Stimulated activated naive CD4-positive, alpha-beta T cell treated with Interleukin-2 at 50 U/mL for 16 hours (primary cell): ENCODE results near the gene SORBS1.

Source experiments
- DNase-seq: peaks from one replicate; lab custom pipeline; 2025; lab: John Stamatoyannopoulos, UW

SORBS1 gene

DNA sequence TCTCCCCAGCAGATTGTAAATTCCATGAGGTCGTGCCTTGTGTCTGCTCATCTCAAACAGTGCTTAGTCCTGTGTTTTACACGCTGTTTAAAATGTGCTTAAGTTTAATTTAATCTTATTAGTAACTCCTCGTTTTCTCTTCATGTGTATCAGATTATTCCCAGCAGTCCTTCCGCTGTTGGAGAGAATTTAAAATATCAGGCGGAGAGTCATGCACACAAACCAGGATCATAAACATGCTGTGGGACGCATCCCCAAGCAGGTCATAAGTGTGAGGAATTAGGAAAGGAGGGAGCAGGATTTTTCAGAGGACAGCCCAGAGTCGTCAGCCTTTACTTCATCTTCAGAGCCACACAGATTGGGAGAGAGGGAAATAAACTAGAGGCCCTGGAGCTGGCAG is 4.2 kb upstream of the SORBS1 start:
- no peak for DNase-seq

DNA sequence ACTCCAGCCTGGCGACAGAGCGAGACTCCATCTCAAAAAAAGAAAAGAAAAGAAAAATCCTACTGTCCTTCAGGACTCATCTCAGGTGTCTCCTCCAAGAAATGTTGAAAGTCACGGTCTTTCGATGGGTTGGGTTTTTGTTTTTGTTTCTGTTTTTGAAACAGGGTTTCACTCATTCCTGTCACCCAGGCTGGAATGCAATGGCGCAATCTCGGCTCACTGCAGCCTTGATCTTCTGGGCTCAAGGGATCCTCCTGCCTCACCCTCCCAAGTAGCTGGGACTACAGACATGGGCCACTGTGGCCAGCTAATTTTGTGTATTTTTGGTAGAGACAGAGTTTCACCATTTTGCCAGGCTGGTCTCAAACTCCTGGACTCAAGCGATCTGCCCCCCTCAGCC is 3.1 kb upstream of the SORBS1 start:
- DNase-seq, result no peak

DNA sequence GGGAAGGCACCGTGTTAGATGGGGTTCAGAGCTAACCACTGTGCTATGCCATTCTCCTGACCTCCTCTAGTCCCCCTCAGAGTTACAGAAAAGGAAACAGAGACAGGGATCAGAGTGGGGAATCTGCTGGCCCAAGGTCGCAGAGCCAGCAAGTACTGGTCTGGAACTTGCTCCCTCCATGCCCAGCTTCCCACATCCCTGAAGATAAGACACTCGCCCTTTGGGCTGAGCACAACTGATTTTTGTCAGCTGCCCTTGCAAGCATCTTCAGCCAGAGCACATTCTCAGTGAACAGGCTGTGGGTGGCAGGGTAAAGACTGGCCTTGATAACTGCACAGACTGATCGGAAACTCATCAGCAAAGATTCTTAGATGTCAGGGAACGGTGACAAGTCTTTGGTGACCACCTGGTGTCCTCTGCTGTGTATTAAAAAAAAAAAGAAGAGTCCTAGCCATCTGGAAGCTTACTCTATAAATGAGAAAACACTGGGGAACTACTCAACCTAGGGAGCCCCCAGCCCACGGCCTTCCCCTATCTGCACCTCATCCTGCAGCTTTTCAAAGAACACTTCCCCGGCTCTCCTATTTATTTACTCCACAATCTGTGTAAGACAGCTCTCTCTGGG is 1.3 kb upstream of the SORBS1 start:
- DNase-seq, result no peak

DNA sequence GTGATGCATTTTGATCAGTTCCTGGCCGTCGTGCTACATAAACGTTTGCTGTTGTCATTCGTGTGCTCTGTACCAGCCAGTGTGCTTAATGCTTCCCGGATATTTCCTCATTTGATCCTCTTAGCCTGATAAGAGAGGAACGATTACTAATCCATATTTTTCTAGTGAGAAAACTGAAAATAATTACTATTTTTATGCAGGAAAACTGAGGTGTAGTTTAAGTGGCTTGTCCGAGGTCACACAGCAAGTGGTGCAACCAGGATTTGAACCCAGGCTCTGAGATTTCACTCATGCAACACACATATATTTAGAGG is 650 bp upstream of the SORBS1 start:
- DNase-seq, result no peak

DNA sequence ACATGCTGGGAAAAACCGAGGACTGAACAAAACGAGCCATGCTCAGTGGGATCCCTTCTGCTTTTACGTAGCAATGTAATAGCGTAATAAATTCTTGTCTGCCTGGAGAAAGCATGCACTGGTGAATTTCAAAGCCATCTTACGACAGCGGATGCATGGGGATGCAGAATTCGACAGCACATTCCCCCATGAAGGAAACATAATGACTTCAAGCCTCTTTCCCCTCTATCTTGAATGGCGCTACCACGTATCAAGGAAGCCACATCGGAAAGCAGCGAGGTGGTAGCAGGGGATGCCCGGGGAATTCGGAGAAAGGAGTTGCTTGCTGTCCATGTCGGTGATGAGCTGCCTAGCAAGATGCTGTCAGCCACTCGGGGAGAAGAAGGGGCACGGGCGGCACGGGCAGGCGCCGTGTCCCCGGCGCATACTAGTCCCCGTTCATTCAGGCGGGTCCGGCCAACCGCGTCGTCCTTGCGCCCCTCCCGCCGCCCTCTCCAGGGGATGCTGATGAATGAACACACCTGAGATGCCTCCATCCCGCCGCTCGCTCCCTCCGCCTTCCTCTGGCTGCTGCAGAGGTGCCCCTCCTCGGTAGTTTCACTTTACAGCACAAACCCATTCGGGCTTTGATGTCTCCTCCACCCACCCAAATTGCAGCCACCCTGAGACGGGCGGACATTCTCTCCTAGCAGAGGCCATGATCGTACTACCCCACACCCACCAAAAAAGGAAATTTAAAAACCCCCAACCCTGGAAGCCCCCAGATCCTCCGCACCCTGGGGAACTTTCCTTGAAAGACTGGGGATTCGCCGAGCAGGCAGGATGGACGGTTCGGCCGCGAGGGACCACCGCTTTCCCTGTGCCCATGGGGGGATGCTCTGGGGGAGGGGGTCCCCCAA is 644 bp downstream of the SORBS1 start:
- DNase-seq, result peak; percentile 26

DNA sequence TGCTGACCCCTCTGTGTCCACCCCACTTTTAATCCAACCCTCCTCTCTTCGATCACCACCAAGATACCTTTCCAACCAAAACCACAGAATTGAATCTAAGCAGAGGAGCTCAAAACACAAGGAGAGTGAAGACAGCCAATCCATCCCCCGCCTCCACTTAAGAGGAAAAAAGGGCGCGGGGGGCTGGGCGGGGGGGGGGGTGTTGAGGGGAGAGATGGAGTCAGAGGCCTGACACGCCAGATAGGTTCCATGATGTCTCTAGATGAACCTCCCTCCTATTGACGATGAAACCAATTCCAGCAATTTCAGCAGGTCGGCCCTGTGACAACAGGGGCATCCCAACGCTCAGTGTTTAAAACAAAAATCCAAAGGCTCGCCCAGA is 1.3 kb downstream of the SORBS1 start:
- no peak for DNase-seq

DNA sequence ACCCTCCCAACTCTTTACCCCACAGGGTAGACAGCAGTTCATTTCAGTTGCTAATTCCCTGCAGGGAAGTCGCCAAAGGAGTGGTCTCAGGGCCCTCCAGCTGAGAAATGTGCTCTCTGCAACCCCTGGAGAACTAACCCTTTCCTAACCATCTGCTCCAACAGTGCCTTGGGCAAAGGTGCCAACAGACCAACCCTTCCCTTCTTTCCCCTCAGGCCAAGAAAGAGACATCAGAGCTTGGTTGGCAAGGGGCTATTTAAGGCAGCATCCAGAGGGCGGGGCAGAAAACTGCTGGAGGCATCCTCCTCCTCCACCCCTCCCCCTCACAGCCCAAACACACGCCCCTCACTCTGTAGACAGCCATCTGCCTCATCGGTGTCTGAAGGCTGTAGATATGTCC is 1.7 kb downstream of the SORBS1 start:
- DNase-seq, result no peak

DNA sequence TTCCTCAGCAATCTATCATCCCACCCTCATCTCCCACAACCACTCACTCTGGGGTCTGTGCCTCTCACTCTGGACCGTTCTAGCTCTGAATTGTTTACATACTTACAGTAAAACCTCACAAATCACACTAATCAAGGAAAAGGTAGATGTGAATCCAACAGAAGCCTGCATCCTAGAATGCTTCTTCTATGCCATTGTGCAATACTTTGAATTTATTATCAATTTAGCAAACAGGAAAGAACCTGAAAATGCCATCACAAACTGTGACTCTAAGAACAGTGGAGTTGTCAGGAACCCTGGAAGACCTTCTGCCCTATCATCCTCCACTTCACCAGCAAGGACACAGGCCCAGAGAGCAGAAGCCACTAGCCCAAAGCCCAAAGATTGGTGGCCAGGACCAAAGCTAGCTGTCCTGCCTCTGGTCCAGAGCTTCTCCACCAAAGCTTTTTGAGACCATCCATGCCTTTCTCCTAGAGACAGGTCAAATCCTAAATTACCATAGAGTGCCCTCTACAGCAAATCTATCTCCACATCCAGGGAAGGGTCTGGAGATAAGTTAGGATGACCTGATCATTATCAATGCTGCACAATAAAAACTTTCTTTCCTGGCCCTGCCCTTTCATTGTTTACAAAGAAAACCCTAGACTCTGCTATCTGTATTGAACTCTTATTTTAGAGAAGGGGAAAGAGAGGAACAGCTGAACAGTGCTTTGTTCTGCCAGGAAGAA is 2.4 kb downstream of the SORBS1 start:
- no peak for DNase-seq

DNA sequence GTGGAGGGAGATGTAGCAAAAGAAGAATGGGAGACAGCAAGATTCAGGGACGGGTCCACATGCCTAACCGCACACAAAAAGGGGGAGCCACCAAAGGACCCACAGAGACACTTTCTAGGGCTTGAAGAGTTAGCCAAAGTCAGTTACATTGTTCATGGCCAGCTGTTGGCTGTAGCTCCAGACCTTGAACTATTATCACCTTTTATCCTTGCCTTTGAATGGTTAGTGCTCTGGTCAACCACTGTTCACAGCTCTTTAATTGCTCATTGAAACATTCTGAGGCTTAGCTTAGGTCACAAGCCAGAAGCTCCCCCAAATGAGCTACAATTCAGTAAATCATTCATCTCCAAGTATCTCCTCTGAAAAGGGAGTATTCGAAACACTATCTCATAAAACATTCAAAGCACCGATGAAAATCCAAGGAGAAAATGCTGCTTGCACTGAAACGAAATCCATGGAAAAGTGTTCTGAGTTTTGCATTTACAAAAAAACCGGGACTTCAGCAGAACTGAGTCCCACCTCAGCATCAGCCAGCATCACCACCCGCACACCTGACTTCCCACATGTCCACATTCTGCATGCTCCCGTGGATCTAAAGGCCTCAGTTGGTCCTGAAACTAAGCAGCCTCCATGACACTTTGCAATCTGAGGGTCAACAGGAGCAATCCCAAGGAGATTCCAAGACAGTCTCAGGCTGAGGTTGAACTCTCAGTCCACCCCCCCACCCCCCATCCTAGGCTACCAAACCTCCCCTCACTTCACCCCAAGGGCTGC is 4.0 kb downstream of the SORBS1 start:
- DNase-seq, result no peak

DNA sequence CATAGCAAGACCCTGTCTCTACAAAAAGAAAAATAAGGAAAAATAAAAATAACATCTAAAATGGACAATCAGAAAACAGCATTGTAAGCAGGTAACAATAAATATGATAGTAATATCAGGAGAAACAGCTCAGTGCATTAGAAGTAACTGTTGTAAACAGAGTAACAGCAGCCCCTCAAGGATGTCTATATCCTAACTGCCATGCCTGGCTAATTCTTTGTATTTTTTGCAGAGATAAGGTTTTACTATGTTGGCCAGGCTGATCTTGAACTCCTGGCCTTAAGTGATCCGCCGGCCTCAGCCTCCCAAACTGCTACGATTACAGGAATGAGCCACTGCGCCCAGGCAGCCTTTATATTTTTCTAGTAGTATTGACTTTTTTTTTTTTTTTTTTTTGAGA is 7.5 kb downstream of the SORBS1 start:
- no peak for DNase-seq

DNA sequence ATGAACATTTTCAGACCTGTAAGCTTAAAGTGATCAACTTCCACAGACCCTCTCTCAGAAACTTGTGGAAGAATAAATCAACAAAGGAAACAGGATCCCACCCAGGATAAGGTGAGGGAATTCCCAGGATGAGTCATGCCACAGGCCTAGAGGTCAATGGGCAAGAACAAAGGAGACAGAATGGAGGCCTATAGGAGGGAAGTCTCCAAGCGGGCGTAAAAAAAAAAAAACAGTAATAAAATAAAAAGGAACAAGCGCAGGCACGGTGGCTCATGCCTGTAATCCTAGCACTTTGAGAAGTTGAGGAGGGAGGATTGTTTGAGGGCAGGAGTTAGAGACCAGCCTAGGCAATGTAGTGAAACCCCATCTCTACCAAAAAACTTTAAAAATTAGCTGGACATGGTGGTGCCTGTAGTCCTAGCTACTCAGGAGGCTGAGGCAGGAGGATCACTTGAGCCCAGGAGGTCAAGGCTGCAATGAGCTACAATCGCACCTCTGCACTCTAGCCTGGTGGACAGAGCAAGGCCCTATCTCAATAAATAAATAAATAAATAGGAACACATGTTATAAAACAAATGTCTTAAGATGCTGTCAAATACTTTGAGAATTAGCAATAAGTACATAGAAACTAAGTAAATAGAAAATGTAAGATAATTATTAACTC is 8.4 kb downstream of the SORBS1 start:
- no peak for DNase-seq

DNA sequence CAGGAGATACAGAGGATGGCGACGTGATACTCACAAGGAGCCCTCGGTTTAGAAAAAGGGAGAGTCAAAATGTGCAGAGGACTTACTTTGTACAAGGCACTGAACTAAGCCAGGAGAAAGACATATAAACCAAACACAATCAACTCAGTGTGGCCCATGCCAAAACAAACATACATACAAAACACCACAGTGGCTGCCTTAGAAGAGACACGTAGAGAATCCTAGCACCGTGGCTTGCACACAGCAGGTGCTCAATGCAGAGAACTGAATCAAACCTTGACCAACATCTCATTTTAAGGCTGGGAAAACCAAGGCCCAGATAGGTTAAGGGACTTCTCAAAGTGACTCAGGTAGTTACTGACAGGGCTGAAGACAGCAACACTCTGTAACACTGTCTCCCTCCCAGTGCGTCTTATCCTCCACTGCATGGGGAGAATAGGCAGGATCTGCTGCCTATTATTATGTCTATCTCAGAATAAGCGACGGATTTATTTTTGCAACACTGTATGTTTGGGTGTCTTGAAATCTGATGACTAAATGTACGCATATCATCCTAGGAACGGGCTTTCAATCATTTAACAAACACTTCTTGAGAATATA is 11.0 kb downstream of the SORBS1 start:
- no peak for DNase-seq

DNA sequence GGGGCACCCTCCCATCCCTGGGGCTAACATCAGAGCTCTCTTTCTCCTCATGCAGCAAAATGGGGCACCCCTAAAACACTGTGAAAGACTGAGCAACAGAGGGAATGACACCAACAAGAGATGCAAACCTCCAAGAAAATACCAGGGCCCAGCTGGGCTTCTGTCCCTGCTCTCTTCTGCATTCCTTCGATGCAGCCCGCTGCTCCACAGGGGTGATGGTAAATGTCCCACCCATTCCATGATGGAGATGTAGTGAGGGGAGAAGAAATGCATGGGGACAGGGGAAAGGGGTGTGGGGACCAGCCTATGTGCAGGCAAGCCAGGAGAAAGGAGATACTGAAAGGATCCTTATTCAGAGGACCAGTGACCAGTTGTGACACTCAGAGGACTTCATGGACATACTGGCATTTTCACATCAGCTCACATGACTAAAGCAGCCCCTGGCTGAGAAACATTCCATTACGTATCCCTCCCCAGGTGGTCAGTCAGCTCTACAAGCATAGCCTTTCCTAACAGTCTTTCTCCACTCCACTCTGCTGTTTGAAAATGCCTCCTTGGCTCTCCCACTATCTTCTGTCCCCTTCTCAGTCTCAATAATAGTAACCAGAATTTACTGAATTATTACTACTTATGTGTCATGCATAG is 13.3 kb downstream of the SORBS1 start:
- DNase-seq, result no peak

DNA sequence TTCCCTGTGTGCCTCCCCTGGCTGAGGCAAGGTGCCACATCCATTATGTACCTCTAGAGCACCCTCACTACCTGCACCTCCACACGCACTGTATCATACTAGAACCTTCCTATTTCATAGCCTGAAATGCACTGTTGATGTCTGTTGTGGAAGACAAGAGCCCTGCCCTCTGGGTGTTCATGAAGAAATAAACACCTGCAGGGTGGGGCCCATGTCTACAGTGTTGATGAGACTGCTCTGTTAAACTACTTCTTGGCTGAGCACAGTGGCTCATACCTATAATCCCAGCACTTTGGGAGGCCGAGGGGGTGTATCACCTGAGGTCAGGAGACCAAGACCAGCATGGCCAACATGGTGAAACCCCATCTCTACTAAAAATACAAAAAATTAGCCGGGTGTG is 14.0 kb downstream of the SORBS1 start:
- no peak for DNase-seq

DNA sequence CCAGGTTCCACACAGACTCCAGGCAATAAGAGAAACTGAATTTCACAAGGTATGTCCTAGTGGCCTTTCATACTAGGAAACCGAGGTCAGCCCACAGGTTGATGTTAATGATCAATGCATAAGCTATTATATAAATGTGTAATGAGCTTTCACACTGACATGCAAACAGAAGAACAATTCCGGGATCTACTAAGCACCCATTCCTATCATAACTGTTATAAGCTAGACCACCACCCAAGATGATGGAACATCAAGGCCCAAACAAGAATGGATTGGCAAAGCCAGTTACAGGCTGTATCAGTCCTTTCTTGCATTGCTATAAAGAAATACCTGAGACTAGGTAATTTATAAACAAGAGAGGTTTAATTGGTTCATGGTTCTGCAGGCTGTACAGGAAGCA is 15.2 kb downstream of the SORBS1 start:
- DNase-seq, result no peak

DNA sequence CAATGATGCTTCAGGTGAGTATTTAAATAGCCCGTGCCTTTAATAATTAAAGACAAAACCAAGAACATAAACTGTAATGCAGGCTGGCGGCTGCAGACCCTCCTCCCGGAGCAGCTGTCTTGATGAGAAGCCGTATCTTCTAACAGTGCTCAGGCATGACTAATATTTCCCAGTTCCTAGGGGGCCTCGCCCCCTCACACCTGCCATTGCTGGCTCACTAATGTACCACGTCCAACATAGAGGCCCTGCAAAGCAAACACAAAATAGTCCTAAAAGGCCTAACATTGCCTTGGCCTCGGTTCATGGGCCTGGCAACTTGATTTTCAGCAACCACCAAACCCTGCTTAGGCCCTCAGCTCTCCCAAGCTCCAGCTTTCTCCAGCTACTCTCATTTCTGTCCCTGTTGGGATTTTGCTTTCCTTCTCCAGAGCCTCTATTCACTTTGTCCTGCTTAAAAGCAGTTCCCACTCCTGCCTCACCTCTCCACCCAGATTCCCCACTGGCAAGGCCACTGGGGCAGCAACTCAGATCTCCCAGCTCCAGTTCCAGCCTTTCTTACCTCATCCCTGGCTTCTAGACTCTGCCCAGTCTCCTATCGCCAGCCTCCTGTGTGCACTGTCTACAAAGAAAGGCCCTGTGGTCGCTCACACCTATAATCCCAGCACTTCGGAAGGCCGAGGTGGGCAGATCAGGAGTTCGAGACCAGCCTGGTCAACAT is 16.2 kb downstream of the SORBS1 start:
- DNase-seq, result no peak

DNA sequence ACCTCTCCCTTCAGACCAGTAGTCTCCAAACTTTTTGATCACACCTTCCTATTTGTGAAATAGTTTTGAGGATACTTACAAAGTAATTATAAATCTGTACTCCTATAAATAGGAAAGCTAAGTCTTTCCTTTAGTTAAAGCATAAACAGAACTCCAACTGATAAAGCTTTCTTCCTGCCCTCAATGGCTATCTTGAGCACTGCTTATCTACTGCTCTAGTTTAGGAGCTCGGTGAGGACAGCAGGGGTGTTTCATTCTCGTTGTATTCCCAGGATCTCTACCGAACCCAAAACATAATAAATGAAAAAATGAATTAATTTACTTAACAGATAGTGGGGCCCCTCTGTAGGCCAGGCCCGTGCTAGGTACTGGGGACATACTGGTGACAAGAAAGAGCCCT is 17.7 kb downstream of the SORBS1 start:
- DNase-seq, result no peak

DNA sequence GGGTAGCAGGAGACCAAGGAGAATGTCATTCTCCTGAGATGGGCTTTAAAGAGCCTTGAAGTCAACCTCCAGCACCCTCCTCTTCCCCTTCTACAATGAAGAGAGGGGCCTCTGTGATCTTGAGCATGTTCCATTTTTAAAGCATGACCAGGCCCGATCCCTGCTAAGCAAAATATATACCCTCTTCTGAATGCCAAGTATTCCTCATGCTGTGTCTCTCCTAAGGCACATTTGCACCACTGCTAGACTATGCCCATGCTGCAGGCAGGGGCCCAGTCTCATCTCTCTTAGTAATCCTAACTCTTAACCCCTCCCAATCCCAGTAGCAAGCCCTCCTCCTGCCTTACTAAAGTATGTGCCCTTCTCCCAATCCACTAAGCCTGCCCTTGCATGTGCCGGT is 18.4 kb downstream of the SORBS1 start:
- DNase-seq, result no peak

DNA sequence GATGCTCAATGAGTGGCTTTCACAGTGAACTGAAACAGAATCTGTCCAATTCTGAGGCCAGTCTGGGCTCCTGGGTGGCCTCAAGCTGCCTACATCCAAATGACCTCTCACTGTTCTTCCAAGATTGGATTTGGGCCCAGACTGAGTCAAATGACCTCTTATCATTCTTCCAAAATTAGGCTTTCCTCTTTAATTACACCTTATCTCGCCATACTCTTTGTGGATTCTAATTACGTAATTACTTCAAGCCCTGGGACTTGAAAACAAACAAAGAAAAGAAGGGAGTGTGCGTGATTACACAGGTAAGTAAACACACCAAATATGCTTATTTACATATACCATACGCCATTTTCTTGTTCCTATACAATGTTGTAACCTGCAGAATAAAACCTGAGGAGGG is 18.8 kb downstream of the SORBS1 start:
- DNase-seq, result no peak

DNA sequence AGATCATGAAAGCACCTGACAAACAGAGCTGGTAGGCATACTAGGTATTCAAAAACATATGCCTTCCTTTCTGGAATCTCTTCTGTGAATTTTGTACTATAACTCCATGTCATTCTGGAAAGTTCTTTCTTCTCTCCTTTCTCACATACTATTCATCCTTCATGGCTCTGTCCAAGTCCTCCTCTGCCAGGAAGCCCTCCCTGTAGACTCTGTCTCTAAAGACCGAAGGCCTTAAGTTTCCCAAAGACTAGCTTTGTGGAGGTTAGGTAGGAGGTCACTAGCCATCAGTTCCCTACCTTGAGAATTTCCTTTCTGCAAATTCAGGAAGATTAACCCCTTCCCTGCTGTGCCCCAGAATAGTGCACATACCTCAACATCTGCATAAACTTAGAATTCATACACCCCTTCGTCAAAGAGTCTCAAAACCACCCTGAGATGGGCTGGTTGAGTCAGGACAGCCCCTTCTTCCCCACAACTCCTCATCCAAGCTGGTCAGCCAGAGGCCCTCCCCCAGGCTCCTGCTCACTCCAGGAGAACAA is 20.6 kb downstream of the SORBS1 start:
- DNase-seq, result no peak
